Measurements from ENCODE around the gene GCGR.

- TF ChIP-seq EZH2 (IDR thresholded peaks at IDR 0.05; ENCODE audit: low read length, missing control alignments) (no peak), CTCF (conservative IDR thresholded peaks at IDR 0.05 in 1 of 2, IDR thresholded peaks at IDR 0.05 in 1 of 2; ENCODE audit: low read depth in 1 of 2, low read length in 2 of 2) (no peak)
Observed at GRCh38 chr17:81838753-81839255, 34.9 kb downstream of the GCGR start.
